HEK293T (cell line): ENCODE data around the gene OR6C76.

Experiments used
- SP1 ChIP-seq: fragments of 450-650 bp; IDR thresholded peaks from 2 replicates; pipeline ENCODE4 v1.6.1; 2017
- SUZ12 ChIP-seq: fragments of 450-650 bp; IDR thresholded peaks from 2 replicates; pipeline ENCODE4 v1.6.1; 2016; ENCODE audit warnings: mild to moderate bottlenecking

- TF ChIP-seq SUZ12 (no peak), SP1 (no peak)
These were observed 43.2 kb downstream of the OR6C76 start for GRCh38 chr12:55469291-55469690.
